ENCODE results near the gene PDZRN3. TPM values are rescaled to one million over a fixed set of nuclear protein-coding genes. Genes with fewer than 3 reads are reported as not detected.

PDZRN3 gene
- total and polyA plus RNA-seq, 2 donors (not counting 3 experiments of a cell fraction or from before 2014, with no cell fraction given) = not detected

GRCh38 chr3:73547427-73548248, 77.1 kb downstream of the PDZRN3 start:
- CTCF ChIA-PET = no interaction called here
- Histone ChIP-seq H2AFZ (ENCODE audit: low read depth, low read length) (no peak overlapping the region), H3K9me3 (replicated peaks; ENCODE audit: control insufficient read depth, insufficient read depth, low read length) (no peaks in the 10 kb centered on the region), H3K27me3 (ENCODE audit: control insufficient read depth in 2 of 2, insufficient read depth in 2 of 2, low read length in 2 of 2) (no peaks in the 10 kb centered on the region), H3K9ac (replicated peaks; ENCODE audit: extremely low read depth, insufficient read depth, low read length) (no peak overlapping the region), H3K4me2 (ENCODE audit: insufficient read depth, low read length) (no peak overlapping the region), H4K20me1 (replicated peaks; ENCODE audit: control insufficient read depth, extremely low read depth, insufficient read depth, low read length) (no peaks in the 10 kb centered on the region), H3K36me3 (ENCODE audit: control insufficient read depth in 2 of 2, extremely low read depth in 1 of 2, insufficient read depth in 2 of 2, low read length in 2 of 2) (no peaks in the 10 kb centered on the region), H3K27ac (ENCODE audit: insufficient read depth, low read depth, low read length) (no peak overlapping the region), H3K79me2 (ENCODE audit: control insufficient read depth, insufficient read depth, low read length) (no peaks in the 10 kb centered on the region), H3K4me1 (ENCODE audit: control insufficient read depth, extremely low read depth, insufficient read depth, low read length) (no peaks in the 10 kb centered on the region), H3K4me3 (replicated peaks in 1 of 3; ENCODE audit: insufficient read depth in 1 of 3, low read depth in 1 of 3, low read length in 3 of 3) (no peak overlapping the region), H3K9me1 (replicated peaks; ENCODE audit: control insufficient read depth, extremely low read depth, insufficient read depth, low read length) (no peaks in the 10 kb centered on the region)
- POLR2A ChIA-PET = no interaction called here
- no TSS peak for BruUV-seq (replicated peaks)
- DNase-seq (ENCODE audit: low read depth, low spot score) (no peak), FAIRE-seq (no peak)
- TF ChIP-seq FOS (IDR thresholded peaks at IDR 0.05; ENCODE audit: borderline replicate concordance, insufficient read depth, low read length) = no peak
- no peak for TF ChIP-seq POLR2AphosphoS5 (IDR thresholded peaks at IDR 0.05; ENCODE audit: insufficient read depth, low read depth, low read length)
- no peak for TF ChIP-seq CTCF (IDR thresholded peaks at IDR 0.05; ENCODE audit: extremely low read depth in 1 of 2, insufficient read depth in 1 of 2, low read depth in 1 of 2, low read length in 2 of 2)
- no peak for TF ChIP-seq JUN (IDR thresholded peaks at IDR 0.05; ENCODE audit: borderline replicate concordance, insufficient read depth, insufficient read length, low read depth)
- TF ChIP-seq POLR2A (IDR thresholded peaks at IDR 0.05; ENCODE audit: low read depth, low read length) = no peak
- TF ChIP-seq MYC (IDR thresholded peaks at IDR 0.05; ENCODE audit: low read depth, low read length) = no peak
- no peak for TF ChIP-seq GATA2 (IDR thresholded peaks at IDR 0.05; ENCODE audit: insufficient read depth, insufficient read length, low read depth, low read length)
- TF ChIP-seq MAX (IDR thresholded peaks at IDR 0.05; ENCODE audit: insufficient read depth, insufficient read length) = no peak
- TF ChIP-seq EZH2 (IDR thresholded peaks at IDR 0.05; ENCODE audit: borderline replicate concordance, low read depth, low read length, severe bottlenecking) = no peak
- intact Hi-C loops (cut with micrococcal nuclease) = no loop called here
- dilution Hi-C loops (cut with MboI; ENCODE audit: extremely low pct_ligation_motif_present, low sequenced_read_pairs) = no loop called here
